SK-N-SH treated with all-trans-retinoic acid at 6 μM for 48 hours (cell line): Measurements from ENCODE around the gene PLPP3.

Source experiments
- PATZ1 ChIP-seq: fragments of 250-450 bp; sonication (Bioruptor Pico); IDR thresholded peaks from 2 replicates; pipeline ENCODE4 v1.8.0; 2020; ENCODE audit warnings: mild to moderate bottlenecking, moderate library complexity, borderline replicate concordance
- TOX ChIP-seq: fragments of 250-450 bp; sonication (Bioruptor Pico); IDR thresholded peaks from 2 replicates; pipeline ENCODE4 v1.8.0; 2021; ENCODE audit warnings: mild to moderate bottlenecking, moderate library complexity, borderline replicate concordance
- ZC3H10 ChIP-seq: fragments of 250-450 bp; sonication (Bioruptor Pico); IDR thresholded peaks from 2 replicates; pipeline ENCODE4 v1.5.1; 2021; ENCODE audit warnings: mild to moderate bottlenecking, moderate library complexity
- ZFP30 ChIP-seq: fragments of 450-650 bp; formaldehyde crosslinking; IDR thresholded peaks from 2 replicates; pipeline ENCODE4 v1.5.0; 2022; ENCODE audit warnings: mild to moderate bottlenecking, moderate library complexity

GRCh38 chr1:56543783-56544612 lies 35.4 kb downstream of the PLPP3 start:
- TF ChIP-seq PATZ1 (CRISPR knock-in tag) (no peak), ZC3H10 (CRISPR knock-in tag) (no peak), TOX (CRISPR knock-in tag) (no peak), ZFP30 (CRISPR knock-in tag) (no peak)
